ACHN (cell line): ENCODE measurements around the gene TNK1.
A peak's percentile ranks its signal among the peaks of the same experiment; 100 is the strongest.
"Not testable (repeated sequence)": the region's sequence is repeated elsewhere in the genome, so short reads cannot be mapped to it uniquely, and the experiment has no call there.

Source experiments
- DNase-seq: peaks from one replicate; pipeline ENCODE4 v3.0.0-alpha.2; 2015
- in situ Hi-C: cut with HindIII; loops from 2 replicates; pipeline ENCODE4 v1.10.0; 2017; ENCODE audit warnings: low sequenced_read_pairs, low pct_ligation_motif_present, low pct_unique_long_range_greater_than_20kb

TNK1 gene

GRCh38 chr17:7380855-7381683, at the start of gene TNK1:
Gene TNK1 (plus strand): TSS chr17:7381089. CDS start chr17:7382927, 1,838 bp downstream.
- peak; percentile 47 for DNase-seq
- in situ Hi-C loops: no loop called here

- in situ Hi-C loops: no loop called here
- no peak for DNase-seq
These were observed 48.8 kb upstream of the TNK1 start for GRCh38 chr17:7332111-7332510.

- in situ Hi-C loops, DNase-seq: not testable (repeated sequence)
These were observed 48.3 kb upstream of the TNK1 start for GRCh38 chr17:7332600-7333069.

- in situ Hi-C loops: no loop called here
- DNase-seq: no peak
These were observed 45.9 kb upstream of the TNK1 start for GRCh38 chr17:7334938-7335538.

- DNase-seq, in situ Hi-C loops: not testable (repeated sequence)
These were observed 45.1 kb upstream of the TNK1 start for GRCh38 chr17:7335765-7336164.

GRCh38 chr17:7336240-7337175, 44.4 kb upstream of the TNK1 start, which contains the start of gene ACAP1:
Gene ACAP1 (plus strand): TSS chr17:7336529. CDS start chr17:7336735, 206 bp downstream.
- in situ Hi-C loops: no loop called here
- DNase-seq: no peak

- DNase-seq, in situ Hi-C loops: not testable (repeated sequence)
These were observed 43.3 kb upstream of the TNK1 start for GRCh38 chr17:7337600-7337999.

GRCh38 chr17:7340179-7340578, 40.7 kb upstream of the TNK1 start:
- in situ Hi-C loops: no loop called here
- no peak for DNase-seq

- in situ Hi-C loops: no loop called here
- no peak for DNase-seq
These were observed 39.0 kb upstream of the TNK1 start for GRCh38 chr17:7341842-7342241.

- in situ Hi-C loops: no loop called here
- DNase-seq: no peak
These were observed 37.6 kb upstream of the TNK1 start for GRCh38 chr17:7343250-7343649.

- in situ Hi-C loops: no loop called here
- DNase-seq: no peak
These were observed 33.9 kb upstream of the TNK1 start for GRCh38 chr17:7346761-7347614.

- in situ Hi-C loops: no loop called here
- no peak for DNase-seq
These were observed 33.0 kb upstream of the TNK1 start for GRCh38 chr17:7347630-7348477.

GRCh38 chr17:7348478-7349242, 32.2 kb upstream of the TNK1 start:
- no peak for DNase-seq
- in situ Hi-C loops: no loop called here

- peak; percentile 94 for DNase-seq
- in situ Hi-C loops: no loop called here
These were observed 29.0 kb upstream of the TNK1 start, which contains the start of gene KCTD11 for GRCh38 chr17:7351665-7352502. Gene KCTD11 (plus strand): TSS chr17:7352162.

- in situ Hi-C loops: no loop called here
- no peak for DNase-seq
These were observed 28.4 kb upstream of the TNK1 start for GRCh38 chr17:7352503-7352889.
